PC-9 (cell line): ENCODE results near the gene SLC51A. TPM values are rescaled to one million over a fixed set of nuclear protein-coding genes. Genes with fewer than 3 reads are reported as not detected.
"Not testable (repeated sequence)": the region's sequence is repeated elsewhere in the genome, so short reads cannot be mapped to it uniquely, and the experiment has no call there.

Source experiments
- BruUV-seq: library from RNA; stranded (reverse); fragments of 400-500 nt; replicated peaks from 2 replicates; lab custom pipeline; 2021; lab: Mats Ljungman, UMichigan
- CTCF ChIA-PET: fragments of 300-600 bp; sonication (Branson Sonifier 250); formaldehyde crosslinking; loops from one replicate; lab custom pipeline; 2022; ENCODE audit warnings: antibody characterized with exemption; lab: Charles Lee
- POLR2A ChIA-PET: fragments of 300-600 bp; sonication (Branson Sonifier 250); formaldehyde crosslinking; loops from one replicate; lab custom pipeline; 2022; ENCODE audit warnings: antibody characterized with exemption; ENCODE audit not compliant: unreplicated experiment; lab: Charles Lee
- DNase-seq, 2 experiments: peaks; one replicate each; pipeline versions ENCODE4 v3.0.0 to v3.0.0-alpha.2; 2015 to 2022; ENCODE audit warnings: mixed read lengths in 1 of 2
- H2AFZ ChIP-seq: fragments of 200-600 bp; sonication (generic); 2 replicates; pipeline ENCODE4 v1.8.1; 2017; ENCODE audit warnings: antibody characterized with exemption
- H3F3A ChIP-seq: fragments of 200-600 bp; sonication (generic); 2 replicates; pipeline ENCODE4 v1.8.1; 2017; ENCODE audit warnings: antibody characterized with exemption, mild to moderate bottlenecking, low read depth; ENCODE audit not compliant: insufficient read depth
- H3K27ac ChIP-seq: fragments of 200-600 bp; sonication (generic); 2 replicates; pipeline ENCODE4 v1.6.1; 2016; ENCODE audit warnings: mixed run types
- H3K27me3 ChIP-seq: fragments of 200-600 bp; sonication (generic); 2 replicates; pipeline ENCODE4 v1.6.1; 2016; ENCODE audit warnings: low read depth, mixed run types; ENCODE audit not compliant: insufficient read depth
- H3K36me3 ChIP-seq: fragments of 200-600 bp; sonication (generic); 2 replicates; pipeline ENCODE4 v1.6.1; 2016; ENCODE audit warnings: low read depth, mixed run types
- H3K4me1 ChIP-seq: fragments of 200-600 bp; sonication (generic); replicated peaks from 2 replicates; pipeline ENCODE4 v1.6.1; 2016; ENCODE audit warnings: mixed run types; ENCODE audit not compliant: insufficient read depth
- H3K4me2 ChIP-seq: fragments of 200-600 bp; sonication (generic); 2 replicates; pipeline ENCODE4 v1.6.1; 2017; ENCODE audit warnings: mixed run types
- H3K4me3 ChIP-seq: fragments of 200-600 bp; sonication (generic); 2 replicates; pipeline ENCODE4 v1.6.1; 2016; ENCODE audit warnings: mixed run types
- H3K79me2 ChIP-seq: fragments of 200-600 bp; sonication (generic); 2 replicates; pipeline ENCODE4 v1.6.1; 2017; ENCODE audit warnings: low read depth, mixed run types
- H3K9me2 ChIP-seq: fragments of 200-600 bp; sonication (generic); 2 replicates; pipeline ENCODE4 v1.8.1; 2017; ENCODE audit warnings: mild to moderate bottlenecking; ENCODE audit not compliant: insufficient read depth
- H3K9me3 ChIP-seq: fragments of 200-600 bp; sonication (generic); 2 replicates; pipeline ENCODE4 v1.8.1; 2016; ENCODE audit warnings: low read depth; ENCODE audit not compliant: insufficient read depth
- H4K20me1 ChIP-seq: fragments of 200-600 bp; sonication (generic); 2 replicates; pipeline ENCODE4 v1.8.1; 2017; ENCODE audit not compliant: insufficient read depth
- CTCF ChIP-seq: fragments of 200-600 bp; sonication (generic); conservative IDR thresholded peaks from 2 replicates; pipeline ENCODE4 v1.6.1; 2017; ENCODE audit warnings: mixed run types, antibody characterized with exemption, mild to moderate bottlenecking, moderate library complexity
- EZH2 ChIP-seq: fragments of 200-600 bp; sonication (generic); IDR thresholded peaks from 2 replicates; pipeline ENCODE4 v1.8.0; 2017; ENCODE audit warnings: antibody characterized with exemption, low read depth
- intact Hi-C: fragments of 100-400 bp; cut with micrococcal nuclease; formaldehyde crosslinking; loops from one replicate; pipeline ENCODE4 v1.10.0; 2022; ENCODE audit not compliant: unreplicated experiment
- total RNA-seq: library from RNA; stranded (reverse); gene quantifications from 2 replicates; pipeline ENCODE4 v1.2.3, GENCODE V29; 2021

SLC51A gene
- total RNA-seq, 1 experiment from 2014 or later, result 10.3 TPM

DNA sequence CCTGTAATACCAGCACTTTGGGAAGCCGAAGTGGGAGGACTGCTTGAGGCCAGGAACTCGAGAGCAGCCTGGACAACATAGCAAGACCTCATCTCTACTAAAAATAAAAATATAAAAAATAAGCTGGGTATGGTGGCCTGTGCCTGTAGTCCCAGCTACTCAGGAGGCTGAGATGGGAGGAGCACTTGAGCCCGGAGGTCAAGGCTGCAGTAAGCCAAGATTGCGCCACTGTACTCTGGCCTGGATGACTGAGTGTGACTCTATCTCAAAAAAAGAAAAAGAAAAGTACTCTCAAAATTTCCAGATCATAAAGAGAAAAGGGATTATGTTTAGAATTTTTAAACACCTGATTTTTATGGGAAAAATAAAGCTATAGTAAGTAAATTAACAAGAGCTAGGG is 24.1 kb downstream of the SLC51A start:
- Histone ChIP-seq H3K9me2 (no peaks in the 10 kb centered on the region), H3K27me3 (no peaks in the 10 kb centered on the region), H3K27ac (no peak overlapping the region), H3K4me1 (no peaks in the 10 kb centered on the region), H3K9me3 (no peaks in the 10 kb centered on the region), H2AFZ (no peak overlapping the region), H3K36me3 (peaks cover 21% of the 10 kb centered on the region), H3K4me2 (no peak overlapping the region), H3K79me2 (no peaks in the 10 kb centered on the region), H3F3A (no peaks in the 10 kb centered on the region; the same call in 1 of the 2 replicates), H3K4me3 (no peak overlapping the region), H4K20me1 (no peaks in the 10 kb centered on the region)
- CTCF ChIA-PET, result interaction anchor here (0.6 kb wide), 1 partner anchor 221 kb away, joined by 10 read pairs; no protein-coding TSS in a partner anchor
- intact Hi-C loops, result no loop called here
- POLR2A ChIA-PET, result no interaction called here
- DNase-seq, result no peak
- no TSS peak for BruUV-seq
- no peak for TF ChIP-seq CTCF
- TF ChIP-seq EZH2, result no peak

DNA sequence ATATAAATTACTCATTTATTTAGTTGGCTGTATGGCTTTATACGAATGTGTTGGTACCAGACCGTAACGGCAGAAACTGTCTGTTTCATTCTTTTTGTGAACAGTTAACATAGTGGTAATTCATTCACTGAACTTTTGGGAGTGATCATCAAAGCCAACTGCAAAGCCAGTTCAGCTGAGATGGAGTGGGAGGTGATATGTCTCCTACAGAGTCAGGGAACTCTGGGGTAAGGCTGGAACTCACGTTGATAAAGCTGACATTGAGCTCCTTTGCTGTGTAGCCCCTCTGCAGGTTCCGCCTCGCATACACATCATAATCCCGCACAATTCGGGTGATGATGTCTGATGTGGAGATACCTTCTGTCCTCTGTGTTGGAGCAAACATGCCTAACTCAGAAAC is 25.4 kb downstream of the SLC51A start:
- POLR2A ChIA-PET, result interaction anchor here (0.6 kb wide), 1 partner anchor 131 kb away, joined by 4 read pairs; no protein-coding TSS in a partner anchor

GRCh38 chr3:196244166-196244565 is 27.8 kb downstream of the SLC51A start:
- BruUV-seq, H3K9me2 ChIP-seq: not testable (repeated sequence)

More for the DNA sequence above, 25.4 kb downstream of the SLC51A start:
- Histone ChIP-seq H3K9me3 (no peaks in the 10 kb centered on the region), H4K20me1 (no peaks in the 10 kb centered on the region), H3K27ac (no peak overlapping the region), H3K4me1 (no peaks in the 10 kb centered on the region), H3K4me2 (no peak overlapping the region), H3K27me3 (no peaks in the 10 kb centered on the region), H3K36me3 (peaks cover 21% of the 10 kb centered on the region), H3F3A (no peaks in the 10 kb centered on the region; the same call in 1 of the 2 replicates), H2AFZ (no peak overlapping the region), H3K79me2 (no peaks in the 10 kb centered on the region), H3K9me2 (no peaks in the 10 kb centered on the region), H3K4me3 (no peak overlapping the region)
- no TSS peak for BruUV-seq
- no peak for TF ChIP-seq EZH2
- no peak for TF ChIP-seq CTCF
- no peak for DNase-seq
- CTCF ChIA-PET, result no interaction called here
- intact Hi-C loops, result no loop called here

More at GRCh38 chr3:196244166-196244565, 27.8 kb downstream of the SLC51A start:
- peaks cover 31% of the 10 kb centered on the region for H3K36me3 ChIP-seq
- H3K9me3 ChIP-seq, H2AFZ ChIP-seq, H3K4me3 ChIP-seq, intact Hi-C loops, H3K79me2 ChIP-seq, H3K4me1 ChIP-seq, POLR2A ChIA-PET, H3F3A ChIP-seq, DNase-seq, H3K27me3 ChIP-seq, H3K4me2 ChIP-seq, CTCF ChIA-PET, H3K27ac ChIP-seq, H4K20me1 ChIP-seq: not testable (repeated sequence)
